Measurements from ENCODE around the gene SLC2A3. TPM values are rescaled to one million over a fixed set of nuclear protein-coding genes. Genes with fewer than 3 reads are reported as not detected.
A peak's percentile ranks its signal among the peaks of the same experiment; 100 is the strongest.
"Not testable (repeated sequence)": the region's sequence is repeated elsewhere in the genome, so short reads cannot be mapped to it uniquely, and the experiment has no call there.

The SLC2A3 gene
- total and polyA plus RNA-seq, 9 of the 15 experiments (the other 6 are each of a cell fraction or from before 2014, with no cell fraction given), result 67.3 to 491 (median 104) TPM

DNA sequence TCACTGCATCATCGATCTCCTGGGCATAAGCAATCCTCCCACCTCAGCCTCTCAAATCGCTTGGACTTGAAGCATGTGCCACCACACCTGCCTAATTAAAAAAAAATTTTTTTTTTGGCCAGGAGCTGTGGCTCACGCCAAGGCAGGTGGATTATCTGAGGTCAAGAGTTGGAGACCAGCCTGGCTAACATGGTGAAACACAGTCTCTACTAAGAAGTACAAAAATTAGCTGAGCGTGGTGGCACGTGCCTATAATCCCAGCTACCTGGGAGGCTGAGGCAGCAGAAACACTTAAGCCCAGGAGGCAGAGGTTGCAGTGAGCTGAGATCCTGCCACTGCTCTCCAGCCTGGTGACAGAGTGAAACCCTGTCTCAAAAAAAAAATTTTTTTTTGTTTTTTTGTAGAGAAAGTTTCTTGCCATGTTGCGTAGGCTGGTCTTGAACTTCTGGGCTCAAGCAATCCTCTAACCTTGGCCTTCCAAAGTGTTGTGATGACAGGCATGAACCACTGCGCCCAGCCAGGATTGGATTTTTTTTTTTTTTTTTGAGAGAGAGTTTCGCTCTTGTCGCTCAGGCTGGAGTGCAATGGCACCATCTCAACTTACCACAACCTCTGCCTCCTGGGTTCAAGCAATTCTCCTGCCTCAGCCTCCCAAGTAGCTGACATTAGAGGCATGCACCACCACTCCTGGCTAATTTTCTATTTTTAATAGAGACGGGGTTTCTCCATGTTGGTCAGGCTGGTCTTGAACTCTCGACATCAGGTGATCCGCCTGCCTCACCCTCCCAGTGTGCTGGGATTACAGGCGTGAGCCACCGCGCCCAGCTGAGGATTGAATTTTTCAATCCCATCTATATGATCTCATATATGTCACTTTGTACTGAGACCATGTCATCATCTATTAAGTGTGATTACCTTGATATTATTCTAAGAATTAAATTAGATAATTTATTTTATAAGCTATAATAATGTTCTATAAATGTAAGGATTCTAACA is 12.4 kb downstream of the SLC2A3 start (continued):
- no peak for TF ChIP-seq ZNF184 (CRISPR knock-in tag; IDR thresholded peaks at IDR 0.05)
- no peak for TF ChIP-seq MYC (IDR thresholded peaks at IDR 0.05; ENCODE audit: low read depth, low read length)
- no peak for TF ChIP-seq MYC (CRISPR knock-in tag; IDR thresholded peaks at IDR 0.05; ENCODE audit: borderline replicate concordance, low read depth)
- no peak for TF ChIP-seq KDM1A (IDR thresholded peaks at IDR 0.05)
- no peak for TF ChIP-seq JUN (IDR thresholded peaks at IDR 0.05; ENCODE audit: borderline replicate concordance, low read depth, low read length)
- TF ChIP-seq JUN (CRISPR knock-in tag; IDR thresholded peaks at IDR 0.05; ENCODE audit: borderline replicate concordance), result no peak
- TF ChIP-seq SUPT5H (IDR thresholded peaks at IDR 0.05), result peak; percentile 59; the same call in 1 of the 2 replicates
- TF ChIP-seq CHCHD3 (CRISPR knock-in tag; IDR thresholded peaks at IDR 0.05), result no peak
- TF ChIP-seq MTA3 (IDR thresholded peaks at IDR 0.05; ENCODE audit: borderline replicate concordance), result no peak

- H3K4me1 ChIP-seq (replicated peaks in 1 of 2; ENCODE audit: control insufficient read depth in 2 of 2, insufficient read depth in 2 of 2, low read length in 2 of 2); ATAC-seq; H3K9me3 ChIP-seq (replicated peaks; ENCODE audit: control insufficient read depth, insufficient read depth, low read depth, low read length); H3K9ac ChIP-seq (ENCODE audit: insufficient read depth in 1 of 2, low read depth in 2 of 2, low read length in 2 of 2); H3K4me3 ChIP-seq; in situ Hi-C loops (cut with MboI); DNase-seq (ENCODE audit: extremely low read depth in 1 of 4, low spot score in 3 of 4); H4K20me1 ChIP-seq (replicated peaks; ENCODE audit: control insufficient read depth, insufficient read depth, low read length); intact Hi-C loops (cut with micrococcal nuclease); H3K79me2 ChIP-seq (ENCODE audit: control insufficient read depth, insufficient read depth, low read length); H2AFZ ChIP-seq (ENCODE audit: low read depth, low read length); H3K9me1 ChIP-seq (ENCODE audit: control insufficient read depth, insufficient read depth, low read length); H3K4me2 ChIP-seq (ENCODE audit: insufficient read depth, low read length); CTCF ChIA-PET (ENCODE audit: low intra/inter-chr PET ratio); H3K27ac ChIP-seq (ENCODE audit: extremely low read depth, low read depth, low read length); BruUV-seq (replicated peaks); H3K27me3 ChIP-seq (ENCODE audit: control insufficient read depth in 2 of 2, insufficient read depth in 2 of 2, low read length in 2 of 2): not testable (repeated sequence)
- POLR2A ChIA-PET, result interaction anchor here (0.7 to 0.9 kb wide), 2 partner anchors 29 to 31 kb away, joined by 3 read pairs; no protein-coding TSS in a partner anchor
- peak; percentile 37 for FAIRE-seq
- WGBS (ENCODE audit: insufficient coverage, low coverage, missing lambda C conversion rate), result no CpG with 5 or more reads among the region's 12 CpGs
- TF ChIP-seq RBFOX2 (IDR thresholded peaks at IDR 0.05; ENCODE audit: low read depth, low read length) (peak; percentile 31; the same call in 1 of the 2 replicates), POLR2AphosphoS5 (IDR thresholded peaks at IDR 0.05; ENCODE audit: control insufficient read depth, insufficient read depth, low read depth, low read length) (0 out of 2 replicates have a peak, but pooled peaks have one; percentile 12)
- peaks cover 65% of the 10 kb centered on the region for H3K36me3 ChIP-seq (ENCODE audit: control insufficient read depth, insufficient read depth, low read length)
Measured at GRCh38 chr12:7921181-7921580, 14.8 kb downstream of the SLC2A3 start.

Data from K562 (cell line).